ENCODE results near the gene CAB39L.

The CAB39L gene

GRCh38 chr13:49441312-49441711 is 2.6 kb downstream of the CAB39L start:
- DNase-seq (ENCODE audit: low read depth): no peak

GRCh38 chr13:49439609-49440008 is 4.3 kb downstream of the CAB39L start:
- DNase-seq (ENCODE audit: low read depth): no peak

GRCh38 chr13:49437705-49438104 is 6.2 kb downstream of the CAB39L start:
- no peak for DNase-seq (ENCODE audit: low read depth)

- DNase-seq (ENCODE audit: low read depth): no peak
Measured at GRCh38 chr13:49436890-49437289, 7.0 kb downstream of the CAB39L start.

- DNase-seq (ENCODE audit: low read depth): no peak
Measured at GRCh38 chr13:49435992-49436391, 7.9 kb downstream of the CAB39L start.

- DNase-seq (ENCODE audit: low read depth): no peak
Measured at GRCh38 chr13:49429121-49429520, 14.7 kb downstream of the CAB39L start.

- DNase-seq (ENCODE audit: low read depth): no peak
Measured at GRCh38 chr13:49428041-49428763, 15.7 kb downstream of the CAB39L start.

- no peak for DNase-seq (ENCODE audit: low read depth)
Measured at GRCh38 chr13:49424011-49424560, 19.8 kb downstream of the CAB39L start.

GRCh38 chr13:49421391-49421790 is 22.5 kb downstream of the CAB39L start:
- no peak for DNase-seq (ENCODE audit: low read depth)

- DNase-seq (ENCODE audit: low read depth): no peak
Measured at GRCh38 chr13:49419276-49419675, 24.6 kb downstream of the CAB39L start.

GRCh38 chr13:49418206-49418605 is 25.7 kb downstream of the CAB39L start:
- DNase-seq (ENCODE audit: low read depth): no peak

GRCh38 chr13:49417161-49417560 is 26.7 kb downstream of the CAB39L start:
- no peak for DNase-seq (ENCODE audit: low read depth)

- no peak for DNase-seq (ENCODE audit: low read depth)
Measured at GRCh38 chr13:49412749-49413148, 31.1 kb downstream of the CAB39L start.

- no peak for DNase-seq (ENCODE audit: low read depth)
Measured at GRCh38 chr13:49411353-49411752, 32.5 kb downstream of the CAB39L start.

GRCh38 chr13:49410477-49410876 is 33.4 kb downstream of the CAB39L start:
- DNase-seq (ENCODE audit: low read depth): no peak

GRCh38 chr13:49410006-49410405 is 33.9 kb downstream of the CAB39L start:
- no peak for DNase-seq (ENCODE audit: low read depth)

GRCh38 chr13:49409008-49409407 is 34.9 kb downstream of the CAB39L start:
- DNase-seq (ENCODE audit: low read depth): no peak

- DNase-seq (ENCODE audit: low read depth): no peak
Measured at GRCh38 chr13:49407936-49408335, 35.9 kb downstream of the CAB39L start.

- DNase-seq (ENCODE audit: low read depth): no peak
Measured at GRCh38 chr13:49407068-49407467, 36.8 kb downstream of the CAB39L start.

- DNase-seq (ENCODE audit: low read depth): no peak
Measured at GRCh38 chr13:49404703-49405020, 39.2 kb downstream of the CAB39L start.

- no peak for DNase-seq (ENCODE audit: low read depth)
Measured at GRCh38 chr13:49403996-49404702, 39.7 kb downstream of the CAB39L start.

- peak; percentile 49 for DNase-seq (ENCODE audit: low read depth)
Measured at GRCh38 chr13:49400755-49401659, 42.9 kb downstream of the CAB39L start.
